Neural cell (in vitro differentiated cells): Measurements from ENCODE around the gene SFMBT2. TPM values are rescaled to one million over a fixed set of nuclear protein-coding genes. Genes with fewer than 3 reads are reported as not detected.

ENCODE experiments used
- H2AFZ ChIP-seq: fragments of 200-600, 300-800 bp; sonication (generic), shearing (Covaris generic); 2 replicates; pipeline ENCODE4 v1.6.0; 2014; ENCODE audit warnings: low read depth, mild to moderate bottlenecking, antibody characterized with exemption, low read length, moderate library complexity
- H3F3A ChIP-seq: fragments of 200-600 bp; shearing (Covaris generic); 2 replicates; pipeline ENCODE4 v1.6.1; 2016; ENCODE audit warnings: mild to moderate bottlenecking, moderate library complexity, mixed read lengths, antibody characterized with exemption, low read length; ENCODE audit not compliant: insufficient read depth, poor library complexity, severe bottlenecking
- H3K27ac ChIP-seq: fragments of 200-600, 300-800 bp; sonication (generic), shearing (Covaris generic); 2 replicates; pipeline ENCODE4 v1.5.1; 2014; ENCODE audit warnings: mild to moderate bottlenecking, low read length, moderate library complexity
- H3K27me3 ChIP-seq: fragments of 300-800, 200-600 bp; sonication (generic), shearing (Covaris generic); 2 replicates; pipeline ENCODE4 v1.6.0; 2014; ENCODE audit warnings: mild to moderate bottlenecking, low read depth, low read length, moderate library complexity; ENCODE audit not compliant: insufficient read depth
- H3K36me3 ChIP-seq: fragments of 300-800, 200-600 bp; sonication (generic), shearing (Covaris generic); 2 replicates; pipeline ENCODE4 v1.5.1; 2014; ENCODE audit warnings: mild to moderate bottlenecking, antibody characterized with exemption, low read length, moderate library complexity; ENCODE audit not compliant: insufficient read depth
- H3K4me2 ChIP-seq: fragments of 300-800, 200-600 bp; sonication (generic), shearing (Covaris generic); 2 replicates; pipeline ENCODE4 v1.6.0; 2014; ENCODE audit warnings: mild to moderate bottlenecking, low read length
- H3K4me3 ChIP-seq: fragments of 300-800, 200-600 bp; sonication (generic), shearing (Covaris generic); 2 replicates; pipeline ENCODE4 v1.5.1; 2014; ENCODE audit warnings: mild to moderate bottlenecking, low read length, moderate library complexity
- H3K79me2 ChIP-seq: fragments of 200-600 bp; shearing (Covaris generic); replicated peaks from 2 replicates; pipeline ENCODE4 v1.6.0; 2014; ENCODE audit warnings: mild to moderate bottlenecking, low read length, moderate library complexity; ENCODE audit not compliant: insufficient read depth
- H3K9ac ChIP-seq: fragments of 300-800, 200-600 bp; sonication (generic), shearing (Covaris generic); 2 replicates; pipeline ENCODE4 v1.6.1; 2016; ENCODE audit warnings: mild to moderate bottlenecking, low read length, mixed read lengths
- H3K9me2 ChIP-seq: fragments of 200-600 bp; shearing (Covaris generic); 2 replicates; pipeline ENCODE4 v1.6.1; 2016; ENCODE audit warnings: mild to moderate bottlenecking, low read length, mixed read lengths; ENCODE audit not compliant: insufficient read depth
- H3K9me3 ChIP-seq: fragments of 200-600, 300-800 bp; sonication (generic), shearing (Covaris generic); 2 replicates; pipeline ENCODE4 v1.6.1; 2016; ENCODE audit warnings: mild to moderate bottlenecking, mixed run types, low read length, moderate library complexity, mixed read lengths
- H4K20me1 ChIP-seq: fragments of 200-600 bp; shearing (Covaris generic); 2 replicates; pipeline ENCODE4 v1.6.1; 2016; ENCODE audit warnings: mild to moderate bottlenecking, mixed run types; ENCODE audit not compliant: insufficient read depth
- EP300 ChIP-seq: fragments of 450-650 bp; conservative IDR thresholded peaks from 2 replicates; pipeline ENCODE4 v1.6.1; 2014; ENCODE audit warnings: antibody characterized with exemption, mild to moderate bottlenecking, moderate library complexity; ENCODE audit not compliant: poor library complexity, severe bottlenecking
- EZH2 ChIP-seq: fragments of 200-600, 300-800 bp; shearing (Covaris generic), sonication (generic); IDR thresholded peaks from 2 replicates; pipeline ENCODE4 v1.6.1; 2014; ENCODE audit warnings: antibody characterized with exemption, low read length, borderline replicate concordance, mild to moderate bottlenecking; ENCODE audit not compliant: insufficient read depth, poor library complexity, severe bottlenecking
- MXI1 ChIP-seq: fragments of 450-650 bp; conservative IDR thresholded peaks from 2 replicates; pipeline ENCODE4 v1.6.1; 2014; ENCODE audit warnings: antibody characterized with exemption, mild to moderate bottlenecking; ENCODE audit not compliant: poor library complexity, severe bottlenecking
- POLR2AphosphoS5 ChIP-seq: IDR thresholded peaks from 2 replicates; pipeline ENCODE4 v1.6.1; 2012
- TAF1 ChIP-seq: IDR thresholded peaks from 2 replicates; pipeline ENCODE4 v1.6.1; 2012; ENCODE audit warnings: low read depth
- polyA plus RNA-seq: library from polyadenylated mRNA; depleted of rRNA; stranded (reverse); fragments of >200 nt; gene quantifications from 2 replicates; pipeline ENCODE4 v1.2.3, GENCODE V29; 2014
- TF ChIP-seq, protein P1 (sequence below): fragments of 450-650 bp; IDR thresholded peaks from 2 replicates; pipeline ENCODE4 v1.5.1; 2014; ENCODE audit warnings: antibody characterized with exemption, mild to moderate bottlenecking, moderate library complexity; ENCODE audit not compliant: poor library complexity, severe bottlenecking
- TF ChIP-seq, protein P2 (sequence below): IDR thresholded peaks from 2 replicates; pipeline ENCODE4 v1.6.1; 2012; ENCODE audit warnings: borderline replicate concordance

The SFMBT2 gene
- polyA plus RNA-seq, 1 donor from 2014 or later = 1.3 TPM

DNA sequence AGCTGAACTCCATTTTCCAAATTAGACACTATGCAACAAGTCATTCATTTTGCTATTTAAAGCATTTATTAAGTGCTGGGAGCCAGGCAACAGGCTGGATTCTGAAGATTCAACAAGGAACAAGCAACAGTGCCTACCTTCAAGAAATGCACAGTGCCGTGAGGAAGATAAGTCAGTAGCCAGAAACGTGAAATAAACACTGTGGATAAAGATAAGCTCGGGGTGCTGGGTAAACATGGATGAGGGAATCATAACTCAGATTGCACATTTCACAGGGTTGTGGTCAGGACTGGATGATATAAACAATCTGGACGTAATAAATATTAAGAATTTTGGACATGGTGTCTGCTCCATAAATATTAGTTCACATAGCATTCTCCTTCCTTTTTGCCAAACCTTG lies 259.3 kb downstream of the SFMBT2 start:
- no peaks in the 10 kb centered on the region for H3K27me3 ChIP-seq
- TF ChIP-seq POLR2AphosphoS5 (no peak), TAF1 (no peak)
- TF ChIP-seq, protein P1, sequence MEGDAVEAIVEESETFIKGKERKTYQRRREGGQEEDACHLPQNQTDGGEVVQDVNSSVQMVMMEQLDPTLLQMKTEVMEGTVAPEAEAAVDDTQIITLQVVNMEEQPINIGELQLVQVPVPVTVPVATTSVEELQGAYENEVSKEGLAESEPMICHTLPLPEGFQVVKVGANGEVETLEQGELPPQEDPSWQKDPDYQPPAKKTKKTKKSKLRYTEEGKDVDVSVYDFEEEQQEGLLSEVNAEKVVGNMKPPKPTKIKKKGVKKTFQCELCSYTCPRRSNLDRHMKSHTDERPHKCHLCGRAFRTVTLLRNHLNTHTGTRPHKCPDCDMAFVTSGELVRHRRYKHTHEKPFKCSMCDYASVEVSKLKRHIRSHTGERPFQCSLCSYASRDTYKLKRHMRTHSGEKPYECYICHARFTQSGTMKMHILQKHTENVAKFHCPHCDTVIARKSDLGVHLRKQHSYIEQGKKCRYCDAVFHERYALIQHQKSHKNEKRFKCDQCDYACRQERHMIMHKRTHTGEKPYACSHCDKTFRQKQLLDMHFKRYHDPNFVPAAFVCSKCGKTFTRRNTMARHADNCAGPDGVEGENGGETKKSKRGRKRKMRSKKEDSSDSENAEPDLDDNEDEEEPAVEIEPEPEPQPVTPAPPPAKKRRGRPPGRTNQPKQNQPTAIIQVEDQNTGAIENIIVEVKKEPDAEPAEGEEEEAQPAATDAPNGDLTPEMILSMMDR = no peak
- no peaks in the 10 kb centered on the region for H3K36me3 ChIP-seq
- no peaks in the 10 kb centered on the region for H3K79me2 ChIP-seq
- no peak overlapping the region for H3K4me2 ChIP-seq
- H3K27ac ChIP-seq = no peak overlapping the region
- no peak overlapping the region for H2AFZ ChIP-seq
- H4K20me1 ChIP-seq = no peaks in the 10 kb centered on the region
- no peak overlapping the region for H3K4me3 ChIP-seq
- no peaks in the 10 kb centered on the region for H3K9me3 ChIP-seq
- H3F3A ChIP-seq = no peaks in the 10 kb centered on the region
- no peaks in the 10 kb centered on the region for H3K9me2 ChIP-seq
- H3K9ac ChIP-seq = no peak overlapping the region

DNA sequence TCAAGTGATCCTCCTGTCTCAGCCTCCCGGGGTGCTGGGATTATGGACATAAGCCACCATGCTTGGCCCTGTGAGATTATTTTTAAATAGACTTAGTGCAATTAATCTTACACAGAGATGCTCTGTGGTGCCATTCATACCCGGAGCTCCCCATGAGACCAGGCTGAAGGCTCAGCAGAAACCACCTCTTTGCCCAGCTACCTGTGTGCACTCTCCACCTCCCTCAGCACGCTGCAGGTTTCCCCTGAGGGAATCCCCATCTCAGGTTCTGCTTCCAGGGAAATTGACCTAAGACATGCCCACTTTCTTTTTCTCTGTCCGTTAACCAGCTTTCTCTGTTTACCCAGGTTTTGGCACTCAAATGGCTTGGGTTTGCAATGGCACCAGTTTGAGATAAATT lies 260.5 kb downstream of the SFMBT2 start:
- H3K4me2 ChIP-seq = no peak overlapping the region
- no peaks in the 10 kb centered on the region for H3K36me3 ChIP-seq
- H3F3A ChIP-seq = no peaks in the 10 kb centered on the region
- H2AFZ ChIP-seq = no peak overlapping the region
- TF ChIP-seq EZH2 = no peak
- TF ChIP-seq EP300 = no peak
- no peak for TF ChIP-seq MXI1
- TF ChIP-seq, protein P1 = no peak
- TF ChIP-seq, protein P2, sequence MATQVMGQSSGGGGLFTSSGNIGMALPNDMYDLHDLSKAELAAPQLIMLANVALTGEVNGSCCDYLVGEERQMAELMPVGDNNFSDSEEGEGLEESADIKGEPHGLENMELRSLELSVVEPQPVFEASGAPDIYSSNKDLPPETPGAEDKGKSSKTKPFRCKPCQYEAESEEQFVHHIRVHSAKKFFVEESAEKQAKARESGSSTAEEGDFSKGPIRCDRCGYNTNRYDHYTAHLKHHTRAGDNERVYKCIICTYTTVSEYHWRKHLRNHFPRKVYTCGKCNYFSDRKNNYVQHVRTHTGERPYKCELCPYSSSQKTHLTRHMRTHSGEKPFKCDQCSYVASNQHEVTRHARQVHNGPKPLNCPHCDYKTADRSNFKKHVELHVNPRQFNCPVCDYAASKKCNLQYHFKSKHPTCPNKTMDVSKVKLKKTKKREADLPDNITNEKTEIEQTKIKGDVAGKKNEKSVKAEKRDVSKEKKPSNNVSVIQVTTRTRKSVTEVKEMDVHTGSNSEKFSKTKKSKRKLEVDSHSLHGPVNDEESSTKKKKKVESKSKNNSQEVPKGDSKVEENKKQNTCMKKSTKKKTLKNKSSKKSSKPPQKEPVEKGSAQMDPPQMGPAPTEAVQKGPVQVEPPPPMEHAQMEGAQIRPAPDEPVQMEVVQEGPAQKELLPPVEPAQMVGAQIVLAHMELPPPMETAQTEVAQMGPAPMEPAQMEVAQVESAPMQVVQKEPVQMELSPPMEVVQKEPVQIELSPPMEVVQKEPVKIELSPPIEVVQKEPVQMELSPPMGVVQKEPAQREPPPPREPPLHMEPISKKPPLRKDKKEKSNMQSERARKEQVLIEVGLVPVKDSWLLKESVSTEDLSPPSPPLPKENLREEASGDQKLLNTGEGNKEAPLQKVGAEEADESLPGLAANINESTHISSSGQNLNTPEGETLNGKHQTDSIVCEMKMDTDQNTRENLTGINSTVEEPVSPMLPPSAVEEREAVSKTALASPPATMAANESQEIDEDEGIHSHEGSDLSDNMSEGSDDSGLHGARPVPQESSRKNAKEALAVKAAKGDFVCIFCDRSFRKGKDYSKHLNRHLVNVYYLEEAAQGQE = no peak
- no peak overlapping the region for H3K27ac ChIP-seq
- no peaks in the 10 kb centered on the region for H4K20me1 ChIP-seq
- H3K9ac ChIP-seq = no peak overlapping the region
- H3K9me2 ChIP-seq = no peaks in the 10 kb centered on the region
- H3K9me3 ChIP-seq = no peaks in the 10 kb centered on the region
- H3K4me3 ChIP-seq = no peak overlapping the region
- H3K79me2 ChIP-seq = no peaks in the 10 kb centered on the region
- no peaks in the 10 kb centered on the region for H3K27me3 ChIP-seq
